Hindlimb muscle (tissue), 1 donor: ENCODE results near the gene TTF2. TPM values are rescaled to one million over a fixed set of nuclear protein-coding genes. Genes with fewer than 3 reads are reported as not detected.
"Not testable (repeated sequence)": the region's sequence is repeated elsewhere in the genome, so short reads cannot be mapped to it uniquely, and the experiment has no call there.

Experiments
- DNase-seq: peaks from one replicate; pipeline ENCODE4 v3.0.0-alpha.2; 2013
- polyA plus RNA-seq: library from polyadenylated mRNA; unstranded; fragments of 120-200 nt; gene quantifications from one replicate; pipeline ENCODE4 v1.2.1, GENCODE V29; 2013; ENCODE audit not compliant: insufficient read length

TTF2 gene
- polyA plus RNA-seq, 1 donor, result 11.0 TPM

- no peak for DNase-seq
These were observed 33.9 kb downstream of the TTF2 start for GRCh38 chr1:117093870-117094621.

- no peak for DNase-seq
These were observed 34.9 kb downstream of the TTF2 start for GRCh38 chr1:117094841-117095604.

- no peak for DNase-seq
These were observed 36.9 kb downstream of the TTF2 start for GRCh38 chr1:117096951-117097408.

- no peak for DNase-seq
These were observed 37.3 kb downstream of the TTF2 start for GRCh38 chr1:117097443-117097842.

GRCh38 chr1:117098287-117098890 lies 38.3 kb downstream of the TTF2 start:
- DNase-seq, result no peak

- no peak for DNase-seq
These were observed 41.2 kb downstream of the TTF2 start for GRCh38 chr1:117101334-117101733.

GRCh38 chr1:117101858-117102257 lies 41.7 kb downstream of the TTF2 start:
- not testable (repeated sequence) for DNase-seq

- no peak for DNase-seq
These were observed 44.9 kb downstream of the TTF2 start for GRCh38 chr1:117104986-117105385.

GRCh38 chr1:117105722-117106121 lies 45.6 kb downstream of the TTF2 start:
- DNase-seq, result no peak

- no peak for DNase-seq
These were observed 46.4 kb downstream of the TTF2 start for GRCh38 chr1:117106478-117106877.

GRCh38 chr1:117107364-117107763 lies 47.2 kb downstream of the TTF2 start:
- DNase-seq, result no peak

- DNase-seq, result no peak
These were observed 50.6 kb downstream of the TTF2 start for GRCh38 chr1:117110774-117111173.

- no peak for DNase-seq
These were observed 52.1 kb downstream of the TTF2 start for GRCh38 chr1:117112047-117112717.

GRCh38 chr1:117113199-117113598 lies 53.1 kb downstream of the TTF2 start:
- DNase-seq, result no peak

- no peak for DNase-seq
These were observed 54.8 kb downstream of the TTF2 start for GRCh38 chr1:117114877-117115276.

- DNase-seq, result no peak
These were observed 56.1 kb downstream of the TTF2 start for GRCh38 chr1:117116090-117116783.

GRCh38 chr1:117116784-117117130 lies 56.6 kb downstream of the TTF2 start:
- DNase-seq, result no peak

- no peak for DNase-seq
These were observed 57.6 kb downstream of the TTF2 start for GRCh38 chr1:117117697-117118096.

- DNase-seq, result no peak
These were observed 58.0 kb downstream of the TTF2 start for GRCh38 chr1:117118137-117118536.

GRCh38 chr1:117119144-117119543 lies 59.0 kb downstream of the TTF2 start:
- not testable (repeated sequence) for DNase-seq

GRCh38 chr1:117120774-117121588 lies 60.9 kb downstream of the TTF2 start:
- DNase-seq, result no peak
